Measurements from ENCODE around the gene IFNL2.

IFNL2 gene

GRCh38 chr19:39318690-39319089, 50.5 kb downstream of the IFNL2 start:
- no peak for DNase-seq (ENCODE audit: low read depth)

GRCh38 chr19:39319098-39319891, 51.1 kb downstream of the IFNL2 start:
- no peak for DNase-seq (ENCODE audit: low read depth)
